Neural cell (in vitro differentiated cells): ENCODE results near the gene CSAG3. TPM values are rescaled to one million over a fixed set of nuclear protein-coding genes. Genes with fewer than 3 reads are reported as not detected.
"Not testable (repeated sequence)": the region's sequence is repeated elsewhere in the genome, so short reads cannot be mapped to it uniquely, and the experiment has no call there.

Experiments
- H2AFZ ChIP-seq: fragments of 200-600, 300-800 bp; sonication (generic), shearing (Covaris generic); 2 replicates; pipeline ENCODE4 v1.6.0; 2014; ENCODE audit warnings: low read depth, mild to moderate bottlenecking, antibody characterized with exemption, low read length, moderate library complexity
- H3F3A ChIP-seq: fragments of 200-600 bp; shearing (Covaris generic); 2 replicates; pipeline ENCODE4 v1.6.1; 2016; ENCODE audit warnings: mild to moderate bottlenecking, moderate library complexity, mixed read lengths, antibody characterized with exemption, low read length; ENCODE audit not compliant: insufficient read depth, poor library complexity, severe bottlenecking
- H3K27ac ChIP-seq: fragments of 200-600, 300-800 bp; sonication (generic), shearing (Covaris generic); 2 replicates; pipeline ENCODE4 v1.5.1; 2014; ENCODE audit warnings: mild to moderate bottlenecking, low read length, moderate library complexity
- H3K27me3 ChIP-seq: fragments of 300-800, 200-600 bp; sonication (generic), shearing (Covaris generic); 2 replicates; pipeline ENCODE4 v1.6.0; 2014; ENCODE audit warnings: mild to moderate bottlenecking, low read depth, low read length, moderate library complexity; ENCODE audit not compliant: insufficient read depth
- H3K36me3 ChIP-seq: fragments of 300-800, 200-600 bp; sonication (generic), shearing (Covaris generic); 2 replicates; pipeline ENCODE4 v1.5.1; 2014; ENCODE audit warnings: mild to moderate bottlenecking, antibody characterized with exemption, low read length, moderate library complexity; ENCODE audit not compliant: insufficient read depth
- H3K4me2 ChIP-seq: fragments of 300-800, 200-600 bp; sonication (generic), shearing (Covaris generic); 2 replicates; pipeline ENCODE4 v1.6.0; 2014; ENCODE audit warnings: mild to moderate bottlenecking, low read length
- H3K4me3 ChIP-seq: fragments of 300-800, 200-600 bp; sonication (generic), shearing (Covaris generic); 2 replicates; pipeline ENCODE4 v1.5.1; 2014; ENCODE audit warnings: mild to moderate bottlenecking, low read length, moderate library complexity
- H3K79me2 ChIP-seq: fragments of 200-600 bp; shearing (Covaris generic); replicated peaks from 2 replicates; pipeline ENCODE4 v1.6.0; 2014; ENCODE audit warnings: mild to moderate bottlenecking, low read length, moderate library complexity; ENCODE audit not compliant: insufficient read depth
- H3K9ac ChIP-seq: fragments of 300-800, 200-600 bp; sonication (generic), shearing (Covaris generic); 2 replicates; pipeline ENCODE4 v1.6.1; 2016; ENCODE audit warnings: mild to moderate bottlenecking, low read length, mixed read lengths
- H3K9me2 ChIP-seq: fragments of 200-600 bp; shearing (Covaris generic); 2 replicates; pipeline ENCODE4 v1.6.1; 2016; ENCODE audit warnings: mild to moderate bottlenecking, low read length, mixed read lengths; ENCODE audit not compliant: insufficient read depth
- H3K9me3 ChIP-seq: fragments of 200-600, 300-800 bp; sonication (generic), shearing (Covaris generic); 2 replicates; pipeline ENCODE4 v1.6.1; 2016; ENCODE audit warnings: mild to moderate bottlenecking, mixed run types, low read length, moderate library complexity, mixed read lengths
- H4K20me1 ChIP-seq: fragments of 200-600 bp; shearing (Covaris generic); 2 replicates; pipeline ENCODE4 v1.6.1; 2016; ENCODE audit warnings: mild to moderate bottlenecking, mixed run types; ENCODE audit not compliant: insufficient read depth
- EP300 ChIP-seq: fragments of 450-650 bp; conservative IDR thresholded peaks from 2 replicates; pipeline ENCODE4 v1.6.1; 2014; ENCODE audit warnings: antibody characterized with exemption, mild to moderate bottlenecking, moderate library complexity; ENCODE audit not compliant: poor library complexity, severe bottlenecking
- EZH2 ChIP-seq: fragments of 200-600, 300-800 bp; shearing (Covaris generic), sonication (generic); IDR thresholded peaks from 2 replicates; pipeline ENCODE4 v1.6.1; 2014; ENCODE audit warnings: antibody characterized with exemption, low read length, borderline replicate concordance, mild to moderate bottlenecking; ENCODE audit not compliant: insufficient read depth, poor library complexity, severe bottlenecking
- MXI1 ChIP-seq: fragments of 450-650 bp; conservative IDR thresholded peaks from 2 replicates; pipeline ENCODE4 v1.6.1; 2014; ENCODE audit warnings: antibody characterized with exemption, mild to moderate bottlenecking; ENCODE audit not compliant: poor library complexity, severe bottlenecking
- POLR2AphosphoS5 ChIP-seq: IDR thresholded peaks from 2 replicates; pipeline ENCODE4 v1.6.1; 2012
- RAD21 ChIP-seq: fragments of 450-650 bp; conservative IDR thresholded peaks from 2 replicates; pipeline ENCODE4 v1.6.1; 2014; ENCODE audit warnings: antibody characterized with exemption, mild to moderate bottlenecking, moderate library complexity
- SMC3 ChIP-seq: fragments of 450-650 bp; conservative IDR thresholded peaks from 2 replicates; pipeline ENCODE4 v1.6.1; 2014; ENCODE audit warnings: antibody characterized with exemption, mild to moderate bottlenecking, moderate library complexity; ENCODE audit not compliant: poor library complexity
- TAF1 ChIP-seq: IDR thresholded peaks from 2 replicates; pipeline ENCODE4 v1.6.1; 2012; ENCODE audit warnings: low read depth
- polyA plus RNA-seq: library from polyadenylated mRNA; depleted of rRNA; stranded (reverse); fragments of >200 nt; gene quantifications from 2 replicates; pipeline ENCODE4 v1.2.3, GENCODE V29; 2014
- TF ChIP-seq, protein P1 (sequence below): IDR thresholded peaks from 2 replicates; pipeline ENCODE4 v1.6.1; 2012; ENCODE audit warnings: borderline replicate concordance
- TF ChIP-seq, protein P2 (sequence below): fragments of 450-650 bp; IDR thresholded peaks from 2 replicates; pipeline ENCODE4 v1.5.1; 2014; ENCODE audit warnings: antibody characterized with exemption, mild to moderate bottlenecking, moderate library complexity; ENCODE audit not compliant: poor library complexity, severe bottlenecking

The CSAG3 gene
- polyA plus RNA-seq, 1 donor from 2014 or later: 1.2 TPM

DNA sequence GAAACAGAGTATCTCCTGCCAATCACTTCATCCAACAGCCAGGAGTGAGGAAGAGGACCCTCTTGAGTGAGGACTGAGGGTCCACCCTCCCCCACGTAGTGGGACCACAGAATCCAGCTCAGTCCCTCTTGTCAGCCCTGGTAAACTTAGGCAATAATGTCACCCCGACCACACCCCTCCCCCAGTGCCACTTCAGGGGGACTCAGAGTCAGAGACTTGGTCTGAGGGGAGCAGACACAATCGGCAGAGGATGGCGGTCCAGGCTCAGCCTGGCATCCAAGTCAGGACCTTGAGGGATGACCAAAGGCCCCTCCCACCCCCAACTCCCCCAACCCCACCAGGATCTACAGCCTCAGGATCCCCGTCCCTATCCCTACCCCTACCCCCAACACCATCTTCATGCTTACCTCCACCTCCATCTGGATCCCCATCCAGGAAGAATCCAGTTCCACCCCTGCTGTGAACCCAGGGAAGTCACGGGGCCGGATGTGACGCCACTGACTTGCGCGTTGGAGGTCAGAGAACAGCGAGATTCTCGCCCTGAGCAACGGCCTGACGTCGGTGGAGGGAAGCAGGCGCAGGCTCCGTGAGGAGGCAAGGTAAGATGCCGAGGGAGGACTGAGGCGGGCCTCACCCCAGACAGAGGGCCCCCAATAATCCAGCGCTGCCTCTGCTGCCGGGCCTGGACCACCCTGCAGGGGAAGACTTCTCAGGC, 25.6 kb upstream of the CSAG3 start, which contains the start of the genes CSAG1 and MAGEA12:
Gene CSAG1 (minus strand): TSS at position 461 of the 715 bp plus-strand sequence. CDS start 1,261 bp downstream, outside the sequence.
Gene MAGEA12 (plus strand): TSS at position 497 of the 715 bp plus-strand sequence. CDS start 2,405 bp downstream, outside the sequence.
- Histone ChIP-seq H4K20me1 (no peaks in the 10 kb centered on the region), H3K27me3 (no peaks in the 10 kb centered on the region), H2AFZ (no peak within 1 kb of the TSS), H3K4me2 (no peak within 1 kb of the TSS), H3K36me3 (no peaks in the 10 kb centered on the region), H3K9me2 (no peaks in the 10 kb centered on the region), H3K4me3 (no peak within 1 kb of the TSS), H3K27ac (no peak within 1 kb of the TSS), H3F3A (no peaks in the 10 kb centered on the region), H3K79me2 (no peaks in the 10 kb centered on the region), H3K9ac (no peak within 1 kb of the TSS), H3K9me3 (no peaks in the 10 kb centered on the region)
- TF ChIP-seq EZH2: no peak
- TF ChIP-seq, protein P1, sequence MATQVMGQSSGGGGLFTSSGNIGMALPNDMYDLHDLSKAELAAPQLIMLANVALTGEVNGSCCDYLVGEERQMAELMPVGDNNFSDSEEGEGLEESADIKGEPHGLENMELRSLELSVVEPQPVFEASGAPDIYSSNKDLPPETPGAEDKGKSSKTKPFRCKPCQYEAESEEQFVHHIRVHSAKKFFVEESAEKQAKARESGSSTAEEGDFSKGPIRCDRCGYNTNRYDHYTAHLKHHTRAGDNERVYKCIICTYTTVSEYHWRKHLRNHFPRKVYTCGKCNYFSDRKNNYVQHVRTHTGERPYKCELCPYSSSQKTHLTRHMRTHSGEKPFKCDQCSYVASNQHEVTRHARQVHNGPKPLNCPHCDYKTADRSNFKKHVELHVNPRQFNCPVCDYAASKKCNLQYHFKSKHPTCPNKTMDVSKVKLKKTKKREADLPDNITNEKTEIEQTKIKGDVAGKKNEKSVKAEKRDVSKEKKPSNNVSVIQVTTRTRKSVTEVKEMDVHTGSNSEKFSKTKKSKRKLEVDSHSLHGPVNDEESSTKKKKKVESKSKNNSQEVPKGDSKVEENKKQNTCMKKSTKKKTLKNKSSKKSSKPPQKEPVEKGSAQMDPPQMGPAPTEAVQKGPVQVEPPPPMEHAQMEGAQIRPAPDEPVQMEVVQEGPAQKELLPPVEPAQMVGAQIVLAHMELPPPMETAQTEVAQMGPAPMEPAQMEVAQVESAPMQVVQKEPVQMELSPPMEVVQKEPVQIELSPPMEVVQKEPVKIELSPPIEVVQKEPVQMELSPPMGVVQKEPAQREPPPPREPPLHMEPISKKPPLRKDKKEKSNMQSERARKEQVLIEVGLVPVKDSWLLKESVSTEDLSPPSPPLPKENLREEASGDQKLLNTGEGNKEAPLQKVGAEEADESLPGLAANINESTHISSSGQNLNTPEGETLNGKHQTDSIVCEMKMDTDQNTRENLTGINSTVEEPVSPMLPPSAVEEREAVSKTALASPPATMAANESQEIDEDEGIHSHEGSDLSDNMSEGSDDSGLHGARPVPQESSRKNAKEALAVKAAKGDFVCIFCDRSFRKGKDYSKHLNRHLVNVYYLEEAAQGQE: no peak
- TF ChIP-seq, protein P2, sequence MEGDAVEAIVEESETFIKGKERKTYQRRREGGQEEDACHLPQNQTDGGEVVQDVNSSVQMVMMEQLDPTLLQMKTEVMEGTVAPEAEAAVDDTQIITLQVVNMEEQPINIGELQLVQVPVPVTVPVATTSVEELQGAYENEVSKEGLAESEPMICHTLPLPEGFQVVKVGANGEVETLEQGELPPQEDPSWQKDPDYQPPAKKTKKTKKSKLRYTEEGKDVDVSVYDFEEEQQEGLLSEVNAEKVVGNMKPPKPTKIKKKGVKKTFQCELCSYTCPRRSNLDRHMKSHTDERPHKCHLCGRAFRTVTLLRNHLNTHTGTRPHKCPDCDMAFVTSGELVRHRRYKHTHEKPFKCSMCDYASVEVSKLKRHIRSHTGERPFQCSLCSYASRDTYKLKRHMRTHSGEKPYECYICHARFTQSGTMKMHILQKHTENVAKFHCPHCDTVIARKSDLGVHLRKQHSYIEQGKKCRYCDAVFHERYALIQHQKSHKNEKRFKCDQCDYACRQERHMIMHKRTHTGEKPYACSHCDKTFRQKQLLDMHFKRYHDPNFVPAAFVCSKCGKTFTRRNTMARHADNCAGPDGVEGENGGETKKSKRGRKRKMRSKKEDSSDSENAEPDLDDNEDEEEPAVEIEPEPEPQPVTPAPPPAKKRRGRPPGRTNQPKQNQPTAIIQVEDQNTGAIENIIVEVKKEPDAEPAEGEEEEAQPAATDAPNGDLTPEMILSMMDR: no peak
- no peak for TF ChIP-seq TAF1
- no peak for TF ChIP-seq SMC3
- TF ChIP-seq POLR2AphosphoS5: no peak
- no peak for TF ChIP-seq RAD21
- no peak for TF ChIP-seq MXI1
- no peak for TF ChIP-seq EP300

DNA sequence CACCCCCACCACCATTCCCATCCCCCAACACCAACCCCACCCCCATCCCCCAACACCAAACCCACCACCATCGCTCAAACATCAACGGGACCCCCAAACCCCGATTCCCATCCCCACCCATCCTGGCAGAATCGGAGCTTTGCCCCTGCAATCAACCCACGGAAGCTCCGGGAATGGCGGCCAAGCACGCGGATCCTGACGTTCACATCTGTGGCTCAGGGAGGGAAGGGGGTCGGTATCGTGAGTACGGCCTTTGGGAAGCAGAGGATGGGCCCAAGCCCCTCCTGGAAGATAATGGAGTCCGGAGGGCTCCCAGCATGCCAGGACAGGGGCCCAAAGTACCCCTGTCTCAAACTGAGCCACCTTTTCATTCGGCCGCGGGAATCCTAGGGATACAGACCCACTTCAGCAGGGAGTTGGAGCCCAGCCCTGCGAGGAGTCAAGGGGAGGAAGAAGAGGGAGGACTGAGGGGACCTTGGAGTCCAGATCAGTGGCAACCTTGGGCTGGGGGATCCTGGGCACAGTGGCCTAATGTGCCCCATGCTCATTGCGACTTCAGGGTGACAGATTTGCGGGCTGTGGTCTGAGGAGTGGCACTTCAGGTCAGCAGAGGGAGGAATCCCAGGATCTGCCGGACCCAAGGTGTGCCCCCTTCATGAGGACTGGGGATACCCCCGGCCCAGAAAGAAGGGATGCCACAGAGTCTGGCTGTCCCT, 24.7 kb upstream of the CSAG3 start:
- H3K27me3 ChIP-seq, H3K9me3 ChIP-seq, H2AFZ ChIP-seq, H3K27ac ChIP-seq, H3F3A ChIP-seq, H3K79me2 ChIP-seq, H3K4me3 ChIP-seq, H3K4me2 ChIP-seq, H3K36me3 ChIP-seq, H3K9me2 ChIP-seq, H3K9ac ChIP-seq, H4K20me1 ChIP-seq: not testable (repeated sequence)
